MG63 (cell line): ENCODE measurements around the gene MTRF1L. TPM values are rescaled to one million over a fixed set of nuclear protein-coding genes. Genes with fewer than 3 reads are reported as not detected.

Experiments
- DNase-seq: peaks from one replicate; pipeline ENCODE4 v3.0.0-alpha.2; 2020
- H3K27me3 ChIP-seq: fragments of 250-450 bp; sonication (Bioruptor Pico); 2 replicates; pipeline ENCODE4 v1.5.1; 2020; ENCODE audit warnings: mild to moderate bottlenecking, moderate library complexity
- H3K36me3 ChIP-seq: fragments of 250-450 bp; sonication (Bioruptor Pico); 2 replicates; pipeline ENCODE4 v1.5.1; 2020; ENCODE audit warnings: mild to moderate bottlenecking, moderate library complexity
- H3K4me3 ChIP-seq: fragments of 250-450 bp; sonication (Bioruptor Pico); 2 replicates; pipeline ENCODE4 v1.5.1; 2020; ENCODE audit warnings: mild to moderate bottlenecking, moderate library complexity
- H3K9me3 ChIP-seq: fragments of 250-450 bp; sonication (Bioruptor Pico); 2 replicates; pipeline ENCODE4 v1.5.1; 2020; ENCODE audit warnings: mild to moderate bottlenecking, moderate library complexity
- total RNA-seq: library from RNA; depleted of rRNA; stranded (reverse); fragments of >200 nt; shearing (Covaris generic); gene quantifications from 2 replicates; pipeline ENCODE4 v1.2.3, GENCODE V29; 2014; ENCODE audit warnings: low replicate concordance; rRNA removed

MTRF1L gene
- total RNA-seq, 1 experiment from 2014 or later = 14.6 TPM

- DNase-seq = no peak
- H3K36me3 ChIP-seq = no peaks in the 10 kb centered on the region
- H3K9me3 ChIP-seq = no peaks in the 10 kb centered on the region
- H3K4me3 ChIP-seq = no peak overlapping the region
- no peaks in the 10 kb centered on the region for H3K27me3 ChIP-seq
Measured at GRCh38 chr6:152950240-152950639, 52.3 kb downstream of the MTRF1L start.

GRCh38 chr6:152948150-152948768, 54.2 kb downstream of the MTRF1L start:
- Histone ChIP-seq H3K4me3 (no peak overlapping the region), H3K36me3 (no peaks in the 10 kb centered on the region)
- no peak for DNase-seq

GRCh38 chr6:152946995-152947394, 55.5 kb downstream of the MTRF1L start:
- no peak for DNase-seq
- no peak overlapping the region for H3K4me3 ChIP-seq
- H3K36me3 ChIP-seq = no peaks in the 10 kb centered on the region
- no peaks in the 10 kb centered on the region for H3K27me3 ChIP-seq
- no peaks in the 10 kb centered on the region for H3K9me3 ChIP-seq

More at GRCh38 chr6:152948150-152948768, 54.2 kb downstream of the MTRF1L start:
- no peaks in the 10 kb centered on the region for H3K27me3 ChIP-seq
- H3K9me3 ChIP-seq = no peaks in the 10 kb centered on the region

GRCh38 chr6:152946484-152946883, 56.0 kb downstream of the MTRF1L start:
- no peaks in the 10 kb centered on the region for H3K9me3 ChIP-seq
- no peak overlapping the region for H3K4me3 ChIP-seq
- H3K36me3 ChIP-seq = no peaks in the 10 kb centered on the region
- no peaks in the 10 kb centered on the region for H3K27me3 ChIP-seq
- DNase-seq = no peak

GRCh38 chr6:152943260-152943897, 59.1 kb downstream of the MTRF1L start:
- H3K4me3 ChIP-seq = no peak overlapping the region
- no peak for DNase-seq
- H3K36me3 ChIP-seq = no peaks in the 10 kb centered on the region
- no peaks in the 10 kb centered on the region for H3K9me3 ChIP-seq
- H3K27me3 ChIP-seq = no peaks in the 10 kb centered on the region

GRCh38 chr6:152942319-152942869, 60.1 kb downstream of the MTRF1L start:
- no peak for DNase-seq

GRCh38 chr6:152941746-152942145, 60.8 kb downstream of the MTRF1L start:
- no peak for DNase-seq
- H3K27me3 ChIP-seq = no peaks in the 10 kb centered on the region
- H3K9me3 ChIP-seq = no peaks in the 10 kb centered on the region
- no peaks in the 10 kb centered on the region for H3K36me3 ChIP-seq
- H3K4me3 ChIP-seq = no peak overlapping the region

More at GRCh38 chr6:152942319-152942869, 60.1 kb downstream of the MTRF1L start:
- H3K4me3 ChIP-seq = no peak overlapping the region
- H3K9me3 ChIP-seq = no peaks in the 10 kb centered on the region
- H3K36me3 ChIP-seq = no peaks in the 10 kb centered on the region
- H3K27me3 ChIP-seq = no peaks in the 10 kb centered on the region

Other genes with a start within 250 kb of the MTRF1L start
- gene FBXO5, start 19.7 kb downstream of the MTRF1L start, total RNA-seq = 24.3 and 29.2 TPM in 2 replicates
- gene RGS17, start 128.6 kb upstream of the MTRF1L start, total RNA-seq = 0.20 and 0.36 TPM in 2 replicates